GM21515 (cell line): ENCODE measurements around the gene ADCY4.
A peak's percentile ranks its signal among the peaks of the same experiment; 100 is the strongest.

ENCODE experiments used
- ATAC-seq: cut with Tn5 transposase; IDR thresholded peaks from one replicate; pipeline ENCODE4 v1.9.1; 2021; ENCODE audit not compliant: unreplicated experiment

Gene ADCY4

GRCh38 chr14:24317141-24317928 lies 17.5 kb downstream of the ADCY4 start:
- ATAC-seq = no peak

- ATAC-seq = no peak
Measured at GRCh38 chr14:24316597-24316950, 18.3 kb downstream of the ADCY4 start.

- no peak for ATAC-seq
Measured at GRCh38 chr14:24315807-24316596, 18.9 kb downstream of the ADCY4 start.

- ATAC-seq = no peak
Measured at GRCh38 chr14:24315243-24315806, 19.5 kb downstream of the ADCY4 start.

- no peak for ATAC-seq
Measured at GRCh38 chr14:24314377-24315193, 20.3 kb downstream of the ADCY4 start.

GRCh38 chr14:24313913-24314312 lies 21.0 kb downstream of the ADCY4 start:
- no peak for ATAC-seq

GRCh38 chr14:24312736-24313507 lies 21.9 kb downstream of the ADCY4 start:
- ATAC-seq = no peak

GRCh38 chr14:24311837-24312615 lies 22.8 kb downstream of the ADCY4 start:
- no peak for ATAC-seq

- ATAC-seq = peak; percentile 60
Measured at GRCh38 chr14:24310646-24311604, 23.9 kb downstream of the ADCY4 start, which contains the start of gene LTB4R. Gene LTB4R, plus strand, starts transcription at chr14:24311502. Its CDS starts 4,150 bp downstream, at chr14:24315652.

GRCh38 chr14:24310265-24310645 lies 24.6 kb downstream of the ADCY4 start:
- no peak for ATAC-seq

GRCh38 chr14:24309538-24310264 lies 25.2 kb downstream of the ADCY4 start, which contains the start of gene LTB4R2:
Gene LTB4R2, plus strand, starts transcription at chr14:24310140. Its CDS starts 525 bp downstream, at chr14:24310665.
- no peak for ATAC-seq

- ATAC-seq = no peak
Measured at GRCh38 chr14:24308342-24309124, 26.3 kb downstream of the ADCY4 start.

- no peak for ATAC-seq
Measured at GRCh38 chr14:24307575-24308341, 27.1 kb downstream of the ADCY4 start, which contains the start of gene CIDEB. Gene CIDEB, minus strand, starts transcription at chr14:24307977. Its CDS starts 119 bp downstream, at chr14:24307858.

- no peak for ATAC-seq
Measured at GRCh38 chr14:24307156-24307574, 27.7 kb downstream of the ADCY4 start.

GRCh38 chr14:24304019-24304387 lies 30.9 kb downstream of the ADCY4 start:
- no peak for ATAC-seq
